NCI-H2196 treated with DMSO at 0.1 percent for 48 hours (cell line): ENCODE data around the gene ACAP3.

Experiments
- DNase-seq: peaks from one replicate; lab custom pipeline; 2025; ENCODE audit not compliant: unreplicated experiment; lab: John Stamatoyannopoulos, UW

The ACAP3 gene

GRCh38 chr1:1286313-1287261 lies 21.1 kb downstream of the ACAP3 start:
- DNase-seq: no peak

GRCh38 chr1:1285611-1286311 lies 22.0 kb downstream of the ACAP3 start:
- no peak for DNase-seq

- no peak for DNase-seq
Observed at GRCh38 chr1:1285102-1285571, 22.6 kb downstream of the ACAP3 start.

- DNase-seq: no peak
Observed at GRCh38 chr1:1284221-1285101, 23.3 kb downstream of the ACAP3 start.

- no peak for DNase-seq
Observed at GRCh38 chr1:1283821-1284220, 23.9 kb downstream of the ACAP3 start.

GRCh38 chr1:1282998-1283397 lies 24.7 kb downstream of the ACAP3 start:
- DNase-seq: no peak

- peak; percentile 59 for DNase-seq
Observed at GRCh38 chr1:1281533-1282321, 26.0 kb downstream of the ACAP3 start.

- DNase-seq: no peak
Observed at GRCh38 chr1:1280782-1281481, 26.8 kb downstream of the ACAP3 start.

- DNase-seq: no peak
Observed at GRCh38 chr1:1279028-1279427, 28.7 kb downstream of the ACAP3 start.

- DNase-seq: no peak
Observed at GRCh38 chr1:1278620-1279019, 29.1 kb downstream of the ACAP3 start.

- no peak for DNase-seq
Observed at GRCh38 chr1:1275836-1276235, 31.9 kb downstream of the ACAP3 start.

- DNase-seq: no peak
Observed at GRCh38 chr1:1274931-1275431, 32.7 kb downstream of the ACAP3 start.

- DNase-seq: no peak
Observed at GRCh38 chr1:1274299-1274930, 33.3 kb downstream of the ACAP3 start.

GRCh38 chr1:1273512-1274298 lies 34.0 kb downstream of the ACAP3 start, which contains the start of gene UBE2J2:
TSS of gene UBE2J2 (minus strand) at chr1:1273854. CDS start at chr1:1267992, 5,862 bp downstream.
- DNase-seq: peak; percentile 80

- DNase-seq: no peak
Observed at GRCh38 chr1:1273209-1273511, 34.6 kb downstream of the ACAP3 start.

GRCh38 chr1:1272341-1273208 lies 35.2 kb downstream of the ACAP3 start:
- peak; percentile 14 for DNase-seq

- DNase-seq: no peak
Observed at GRCh38 chr1:1270813-1271212, 36.9 kb downstream of the ACAP3 start.
